Stomach (tissue), 4 donors: ENCODE measurements around the gene NEDD4.
"Not testable (repeated sequence)": the region's sequence is repeated elsewhere in the genome, so short reads cannot be mapped to it uniquely, and the experiment has no call there.

ENCODE experiments used
- CTCF ChIP-seq, 7 experiments: fragments of 450-650 bp in 4 of 7; fragments of 200-600 bp in 3 of 7; sonication (generic) in 3 of 7; IDR thresholded peaks; one replicate each; pipeline ENCODE4 v1.5.1; 2016 to 2019; ENCODE audit warnings: antibody characterized with exemption in 7 of 7, control low read depth in 2 of 7, mild to moderate bottlenecking in 1 of 7
- EP300 ChIP-seq: sonication (generic); formaldehyde crosslinking; IDR thresholded peaks from one replicate; pipeline ENCODE4 v1.6.1; 2017; ENCODE audit warnings: antibody characterized with exemption
- POLR2A ChIP-seq, 4 donors: fragments of 450-650 bp; IDR thresholded peaks; one replicate each; pipeline ENCODE4 v1.6.1; 2016; ENCODE audit warnings: antibody characterized with exemption in 4 of 4, control low read depth in 2 of 4, mild to moderate bottlenecking in 1 of 4, moderate library complexity in 1 of 4
- POLR2AphosphoS5 ChIP-seq, 3 donors: sonication (generic); formaldehyde crosslinking; IDR thresholded peaks; one replicate each; pipeline ENCODE4 v1.6.1; 2016; ENCODE audit warnings: antibody characterized with exemption in 3 of 3

DNA sequence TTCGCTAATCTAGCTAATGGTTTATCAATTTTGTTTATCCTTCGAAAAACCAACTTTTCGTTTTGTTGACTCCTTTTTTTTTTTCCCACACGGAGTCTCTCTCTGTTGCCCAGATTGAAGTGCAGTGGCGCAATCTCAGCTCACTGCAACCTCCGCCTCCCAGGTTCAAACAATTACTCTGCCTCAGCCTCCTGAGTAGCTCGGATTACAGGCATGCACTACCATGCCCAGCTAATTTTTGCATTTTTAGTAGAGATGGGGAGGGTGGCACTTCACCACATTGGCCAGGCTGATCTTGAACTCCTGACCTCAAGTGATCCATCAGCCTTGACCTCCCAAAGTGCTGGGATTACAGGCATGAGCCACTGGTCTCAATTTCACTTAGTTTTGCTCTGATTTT is 29.7 kb upstream of the NEDD4 start:
- TF ChIP-seq POLR2AphosphoS5 (IDR thresholded peaks at IDR 0.05); EP300; POLR2A (IDR thresholded peaks at IDR 0.05); CTCF (IDR thresholded peaks at IDR 0.05): not testable (repeated sequence)
